PFSK-1 (cell line): Measurements from ENCODE around the gene CD9.

Experiments used
- FOXP2 ChIP-seq: optimal IDR thresholded peaks from 2 replicates; pipeline ENCODE3; 2011; ENCODE audit warnings: borderline replicate concordance, control low read depth, inconsistent platforms; ENCODE audit not compliant: insufficient read depth; ENCODE audit errors: extremely low read length, extremely low read depth
- POLR2AphosphoS5 ChIP-seq: IDR thresholded peaks from 2 replicates; pipeline ENCODE4 v1.6.1; 2012; ENCODE audit warnings: low read depth, mild to moderate bottlenecking, control low read depth, low read length, moderate library complexity
- SIN3A ChIP-seq: IDR thresholded peaks from 2 replicates; pipeline ENCODE4 v1.6.1; 2012; ENCODE audit warnings: mild to moderate bottlenecking, low read length, moderate library complexity, borderline replicate concordance; ENCODE audit not compliant: insufficient read depth
- TAF1 ChIP-seq: IDR thresholded peaks from 2 replicates; pipeline ENCODE4 v1.6.1; 2012; ENCODE audit warnings: low read length, control low read depth, borderline replicate concordance; ENCODE audit not compliant: insufficient read depth
- TF ChIP-seq, protein P1 (sequence below), 2 experiments: IDR thresholded peaks; 2 replicates each; pipeline versions ENCODE4 v1.6.1 to v1.8.0; 2011 to 2012; ENCODE audit warnings: low read depth in 2 of 2, low read length in 2 of 2, control low read depth in 1 of 2, inconsistent platforms in 1 of 2, mild to moderate bottlenecking in 1 of 2, moderate library complexity in 1 of 2; ENCODE audit not compliant: insufficient read depth in 1 of 2

The CD9 gene

DNA sequence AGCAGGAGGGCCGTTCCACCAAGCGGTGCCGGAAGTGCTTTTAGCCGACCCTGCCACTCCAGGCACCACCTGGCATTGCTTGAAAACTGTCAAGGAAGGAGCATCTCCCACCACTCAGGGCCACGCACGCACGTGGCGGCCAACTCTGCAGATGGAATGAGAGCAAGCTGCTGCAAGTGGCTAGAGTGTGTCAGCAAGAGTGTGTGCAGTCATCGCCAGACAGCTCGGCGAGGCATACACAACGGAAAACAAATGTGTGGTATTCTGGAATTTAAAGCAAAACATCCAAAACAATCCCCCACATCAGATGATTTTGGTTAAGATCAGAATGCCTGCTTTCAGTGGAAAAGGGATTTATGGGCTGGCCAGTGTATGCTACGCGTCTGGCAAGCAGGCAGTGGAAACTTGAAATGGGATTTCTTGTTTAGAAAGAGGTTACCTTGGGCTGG is 11.2 kb downstream of the CD9 start:
- TF ChIP-seq, protein P1, sequence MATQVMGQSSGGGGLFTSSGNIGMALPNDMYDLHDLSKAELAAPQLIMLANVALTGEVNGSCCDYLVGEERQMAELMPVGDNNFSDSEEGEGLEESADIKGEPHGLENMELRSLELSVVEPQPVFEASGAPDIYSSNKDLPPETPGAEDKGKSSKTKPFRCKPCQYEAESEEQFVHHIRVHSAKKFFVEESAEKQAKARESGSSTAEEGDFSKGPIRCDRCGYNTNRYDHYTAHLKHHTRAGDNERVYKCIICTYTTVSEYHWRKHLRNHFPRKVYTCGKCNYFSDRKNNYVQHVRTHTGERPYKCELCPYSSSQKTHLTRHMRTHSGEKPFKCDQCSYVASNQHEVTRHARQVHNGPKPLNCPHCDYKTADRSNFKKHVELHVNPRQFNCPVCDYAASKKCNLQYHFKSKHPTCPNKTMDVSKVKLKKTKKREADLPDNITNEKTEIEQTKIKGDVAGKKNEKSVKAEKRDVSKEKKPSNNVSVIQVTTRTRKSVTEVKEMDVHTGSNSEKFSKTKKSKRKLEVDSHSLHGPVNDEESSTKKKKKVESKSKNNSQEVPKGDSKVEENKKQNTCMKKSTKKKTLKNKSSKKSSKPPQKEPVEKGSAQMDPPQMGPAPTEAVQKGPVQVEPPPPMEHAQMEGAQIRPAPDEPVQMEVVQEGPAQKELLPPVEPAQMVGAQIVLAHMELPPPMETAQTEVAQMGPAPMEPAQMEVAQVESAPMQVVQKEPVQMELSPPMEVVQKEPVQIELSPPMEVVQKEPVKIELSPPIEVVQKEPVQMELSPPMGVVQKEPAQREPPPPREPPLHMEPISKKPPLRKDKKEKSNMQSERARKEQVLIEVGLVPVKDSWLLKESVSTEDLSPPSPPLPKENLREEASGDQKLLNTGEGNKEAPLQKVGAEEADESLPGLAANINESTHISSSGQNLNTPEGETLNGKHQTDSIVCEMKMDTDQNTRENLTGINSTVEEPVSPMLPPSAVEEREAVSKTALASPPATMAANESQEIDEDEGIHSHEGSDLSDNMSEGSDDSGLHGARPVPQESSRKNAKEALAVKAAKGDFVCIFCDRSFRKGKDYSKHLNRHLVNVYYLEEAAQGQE (IDR thresholded peaks at IDR 0.05; ENCODE audit: insufficient read depth in 1 of 2, low read depth in 2 of 2, low read length in 2 of 2), result no peak
- TF ChIP-seq TAF1, result no peak
- no peak for TF ChIP-seq POLR2AphosphoS5
- no peak for TF ChIP-seq SIN3A
- TF ChIP-seq FOXP2, result no peak

DNA sequence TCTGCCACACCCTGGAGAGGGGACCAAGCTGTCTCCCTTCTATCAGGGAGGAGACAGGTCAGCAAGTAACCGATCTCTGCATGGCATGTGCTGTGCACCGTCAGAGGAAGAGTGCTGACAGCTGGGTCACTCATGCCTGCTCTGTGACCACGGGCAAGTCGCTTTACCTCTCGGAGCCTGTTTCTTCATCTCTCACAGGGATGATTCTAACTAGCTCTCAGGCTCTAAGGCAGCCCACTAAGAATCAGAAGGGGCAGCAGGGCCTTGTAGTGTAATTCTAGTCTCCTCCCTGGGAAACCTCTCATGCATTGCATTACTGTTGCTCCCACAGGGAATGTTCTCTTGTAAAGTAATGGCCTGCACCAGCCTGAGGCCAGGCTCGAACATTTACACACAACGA is 11.9 kb downstream of the CD9 start:
- TF ChIP-seq FOXP2 (no peak), POLR2AphosphoS5 (no peak), TAF1 (no peak), SIN3A (no peak)
- TF ChIP-seq, protein P1 (IDR thresholded peaks at IDR 0.05; ENCODE audit: insufficient read depth in 1 of 2, low read depth in 2 of 2, low read length in 2 of 2), result no peak

DNA sequence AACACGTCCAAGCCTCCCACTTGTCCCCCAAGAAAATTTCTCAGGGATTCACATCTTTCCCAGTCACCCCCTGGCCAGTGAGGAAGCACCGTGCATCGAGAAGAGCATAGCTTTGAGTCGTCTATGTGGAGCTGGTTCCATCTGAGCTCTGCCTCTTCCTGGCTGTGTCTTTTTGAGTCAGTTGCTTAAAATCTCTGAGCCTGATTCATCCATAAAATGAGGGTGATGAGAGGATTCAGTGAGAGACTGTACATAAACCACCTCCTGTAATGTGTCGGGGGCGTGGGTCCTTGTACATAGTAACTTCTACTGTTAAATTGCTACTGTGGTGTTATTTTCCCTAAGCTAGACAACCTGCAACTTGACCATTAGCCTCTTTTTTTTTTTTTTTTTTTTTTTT is 13.8 kb downstream of the CD9 start:
- TF ChIP-seq TAF1, result no peak
- TF ChIP-seq SIN3A, result no peak
- TF ChIP-seq FOXP2, result no peak
- TF ChIP-seq, protein P1 (IDR thresholded peaks at IDR 0.05; ENCODE audit: insufficient read depth in 1 of 2, low read depth in 2 of 2, low read length in 2 of 2), result no peak

DNA sequence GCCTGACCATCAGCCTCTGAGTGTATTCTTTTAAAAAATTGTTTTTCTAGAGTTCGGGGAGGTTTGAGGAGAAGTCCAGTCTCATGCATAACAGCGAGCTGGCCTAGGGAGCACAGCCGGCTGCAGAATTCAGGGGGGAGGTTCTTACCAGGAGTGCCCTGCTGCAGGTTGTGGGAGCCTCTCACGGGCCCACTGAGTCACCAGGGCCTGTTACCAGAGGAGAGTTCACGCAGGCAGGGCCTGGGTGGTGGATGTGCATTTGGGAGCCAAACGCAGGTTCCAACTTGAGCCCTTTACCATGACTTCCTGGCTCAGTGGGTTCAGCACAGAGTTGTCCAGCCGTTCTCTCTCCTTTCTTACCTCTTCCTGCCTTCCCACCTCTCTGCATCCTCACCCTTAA is 14.4 kb downstream of the CD9 start:
- TF ChIP-seq FOXP2, result no peak
- TF ChIP-seq, protein P1 (IDR thresholded peaks at IDR 0.05; ENCODE audit: insufficient read depth in 1 of 2, low read depth in 2 of 2, low read length in 2 of 2), result no peak
- no peak for TF ChIP-seq POLR2AphosphoS5
- TF ChIP-seq TAF1, result no peak
- no peak for TF ChIP-seq SIN3A

DNA sequence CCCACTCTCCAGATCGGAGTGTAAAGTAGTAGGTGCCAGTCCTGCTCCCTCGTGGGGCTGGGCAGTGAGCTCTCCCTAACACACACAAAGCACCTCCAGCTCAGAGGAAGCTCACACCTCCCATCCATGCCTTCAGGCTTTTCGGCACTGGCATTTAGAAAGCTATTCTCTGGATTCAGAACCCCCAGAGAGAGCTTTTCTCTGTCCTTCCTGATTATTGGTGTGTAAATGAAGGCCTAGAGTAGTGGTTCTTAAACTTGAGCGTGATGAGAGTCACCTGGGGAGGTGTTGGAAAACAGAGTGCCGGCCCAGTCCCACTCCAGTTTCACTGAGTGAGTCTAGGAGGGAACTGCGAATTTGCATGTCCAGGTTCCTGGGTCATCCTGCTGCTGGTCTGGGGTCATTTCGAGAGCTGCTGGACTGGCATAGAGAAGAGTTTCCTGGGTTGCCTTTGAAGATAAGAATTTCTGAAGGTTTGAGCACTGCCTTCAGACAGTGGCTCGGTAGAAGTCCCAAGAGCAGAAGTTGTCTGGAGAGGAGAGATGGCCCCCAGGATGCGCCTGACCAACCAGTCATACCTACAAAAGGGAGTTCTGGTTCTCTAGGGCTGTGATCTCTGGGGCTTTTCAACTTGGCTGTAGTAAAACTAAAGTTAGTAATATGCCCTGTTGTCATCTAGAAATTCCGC is 15.1 kb downstream of the CD9 start:
- TF ChIP-seq SIN3A (no peak), FOXP2 (no peak)
- TF ChIP-seq, protein P1 (IDR thresholded peaks at IDR 0.05; ENCODE audit: insufficient read depth in 1 of 2, low read depth in 2 of 2, low read length in 2 of 2), result no peak
